ENCODE results near the gene LHX4.
A peak's percentile ranks its signal among the peaks of the same experiment; 100 is the strongest.

Gene LHX4

GRCh38 chr1:180224902-180225301 lies 5.2 kb upstream of the LHX4 start:
- FAIRE-seq (no peak), DNase-seq (ENCODE audit: low spot score) (no peak)

GRCh38 chr1:180225403-180225802 lies 4.7 kb upstream of the LHX4 start:
- DNase-seq (ENCODE audit: low spot score) (no peak), FAIRE-seq (no peak)

- DNase-seq (ENCODE audit: low spot score) (no peak), FAIRE-seq (no peak)
Measured at GRCh38 chr1:180227861-180228647, 2.0 kb upstream of the LHX4 start.

- FAIRE-seq (no peak), DNase-seq (ENCODE audit: low spot score) (no peak)
Measured at GRCh38 chr1:180228648-180229482, 1.2 kb upstream of the LHX4 start.

GRCh38 chr1:180230416-180230790 lies 339 bp downstream of the LHX4 start:
- peak; percentile 41 for DNase-seq (ENCODE audit: low spot score)
- no peak for FAIRE-seq

GRCh38 chr1:180230791-180231505 lies 884 bp downstream of the LHX4 start:
- FAIRE-seq (no peak), DNase-seq (ENCODE audit: low spot score) (no peak)

GRCh38 chr1:180231506-180231921 lies 1.4 kb downstream of the LHX4 start:
- FAIRE-seq (no peak), DNase-seq (ENCODE audit: low spot score) (no peak)

- DNase-seq (ENCODE audit: low spot score) (no peak), FAIRE-seq (no peak)
Measured at GRCh38 chr1:180231936-180232335, 1.9 kb downstream of the LHX4 start.

- DNase-seq (ENCODE audit: low spot score): no peak
- FAIRE-seq: no peak
Measured at GRCh38 chr1:180232521-180233043, 2.5 kb downstream of the LHX4 start.

- no peak for FAIRE-seq
- no peak for DNase-seq (ENCODE audit: low spot score)
Measured at GRCh38 chr1:180233191-180234011, 3.3 kb downstream of the LHX4 start.

GRCh38 chr1:180234369-180235076 lies 4.5 kb downstream of the LHX4 start:
- FAIRE-seq: no peak
- DNase-seq (ENCODE audit: low spot score): no peak

GRCh38 chr1:180235077-180235501 lies 5.0 kb downstream of the LHX4 start:
- DNase-seq (ENCODE audit: low spot score): no peak
- FAIRE-seq: no peak

GRCh38 chr1:180235502-180236239 lies 5.6 kb downstream of the LHX4 start:
- DNase-seq (ENCODE audit: low spot score) (no peak), FAIRE-seq (no peak)

GRCh38 chr1:180236698-180237509 lies 6.8 kb downstream of the LHX4 start:
- no peak for DNase-seq (ENCODE audit: low spot score)
- FAIRE-seq: no peak

GRCh38 chr1:180237869-180238476 lies 7.9 kb downstream of the LHX4 start:
- FAIRE-seq (no peak), DNase-seq (ENCODE audit: low spot score) (no peak)

- FAIRE-seq (no peak), DNase-seq (ENCODE audit: low spot score) (no peak)
Measured at GRCh38 chr1:180238675-180239074, 8.6 kb downstream of the LHX4 start.

- DNase-seq (ENCODE audit: low spot score) (no peak), FAIRE-seq (no peak)
Measured at GRCh38 chr1:180239145-180240096, 9.4 kb downstream of the LHX4 start.

All from urothelium cell line (cell line).